BE2C (cell line): Measurements from ENCODE around the gene NUB1.

Experiments
- DNase-seq: peaks from one replicate; pipeline ENCODE4 v3.0.0-alpha.2; 2020
- H3K27me3 ChIP-seq: fragments of 250-450 bp; sonication (Bioruptor Pico); 2 replicates; pipeline ENCODE4 v1.5.1; 2020; ENCODE audit warnings: mild to moderate bottlenecking
- H3K36me3 ChIP-seq: fragments of 250-450 bp; sonication (Bioruptor Pico); 2 replicates; pipeline ENCODE4 v1.5.1; 2020; ENCODE audit warnings: mild to moderate bottlenecking
- H3K4me1 ChIP-seq: fragments of 250-450 bp; sonication (Bioruptor Pico); 2 replicates; pipeline ENCODE4 v1.5.1; 2020
- H3K4me3 ChIP-seq: 2 replicates; pipeline ENCODE4 v1.5.1; 2011; ENCODE audit warnings: low read depth, low read length
- H3K9me3 ChIP-seq: fragments of 250-450 bp; sonication (Bioruptor Pico); 2 replicates; pipeline ENCODE4 v1.5.1; 2020
- CTCF ChIP-seq: IDR thresholded peaks from 2 replicates; pipeline ENCODE4 v1.5.1; 2012; ENCODE audit warnings: mild to moderate bottlenecking, low read depth, low read length

Gene NUB1

GRCh38 chr7:151312356-151312755 lies 29.3 kb upstream of the NUB1 start:
- no peak for DNase-seq
- Histone ChIP-seq H3K36me3 (no peaks in the 10 kb centered on the region), H3K27me3 (no peaks in the 10 kb centered on the region), H3K4me1 (no peaks in the 10 kb centered on the region), H3K4me3 (no peak overlapping the region), H3K9me3 (no peaks in the 10 kb centered on the region)
- TF ChIP-seq CTCF = no peak

DNA sequence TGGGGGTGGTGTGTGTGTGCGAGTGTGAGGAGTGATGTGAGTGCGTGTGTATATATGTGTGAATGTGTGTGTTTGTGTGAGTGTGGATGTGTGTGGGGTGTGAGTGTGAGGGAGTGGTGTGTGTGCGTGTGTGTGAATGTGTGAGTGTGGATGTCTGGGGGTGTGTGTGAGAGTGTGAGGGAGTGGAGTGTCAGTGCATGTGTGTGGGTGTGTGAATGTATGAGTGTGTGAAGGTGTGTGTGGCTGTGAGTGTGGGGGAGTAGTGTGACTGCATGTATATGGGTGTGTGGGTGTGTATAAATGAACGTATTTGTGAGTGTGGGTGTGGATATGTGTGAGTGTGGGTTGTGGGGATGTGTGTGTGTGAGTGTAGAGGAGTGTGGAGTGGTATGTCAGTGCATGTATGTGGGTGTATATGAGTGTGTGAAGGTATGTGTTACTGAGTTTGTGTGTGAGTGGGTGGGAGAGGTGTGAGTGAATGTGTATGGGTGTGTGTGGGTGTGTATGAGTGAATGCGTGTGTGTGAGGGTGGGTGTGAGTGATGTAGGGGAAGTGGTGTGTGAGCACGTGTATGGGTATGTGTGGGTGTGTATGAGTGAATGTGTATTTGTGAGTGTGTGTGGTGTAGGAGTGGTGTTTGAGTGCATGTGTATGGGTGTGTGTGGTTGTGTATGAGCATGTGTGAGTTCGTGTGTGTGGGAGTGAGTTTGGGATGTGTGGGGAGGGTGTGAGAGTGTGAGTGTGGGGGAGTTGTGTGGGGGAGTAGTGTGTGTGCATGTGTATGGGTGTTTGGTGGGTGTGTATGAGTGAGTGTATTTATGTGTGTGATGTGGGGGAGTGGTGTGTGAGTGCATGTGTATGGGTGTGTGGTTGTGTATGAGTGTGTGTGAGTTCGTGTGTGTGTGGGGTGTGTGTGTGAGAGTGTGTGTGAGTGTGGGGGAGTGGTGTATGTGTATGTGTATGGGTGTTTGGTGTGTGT lies 28.5 kb upstream of the NUB1 start:
- no peaks in the 10 kb centered on the region for H3K4me1 ChIP-seq
- no peaks in the 10 kb centered on the region for H3K9me3 ChIP-seq
- no peaks in the 10 kb centered on the region for H3K27me3 ChIP-seq
- H3K4me3 ChIP-seq = no peak overlapping the region
- no peak for DNase-seq
- TF ChIP-seq CTCF = no peak
- no peaks in the 10 kb centered on the region for H3K36me3 ChIP-seq

- no peaks in the 10 kb centered on the region for H3K9me3 ChIP-seq
- no peaks in the 10 kb centered on the region for H3K4me1 ChIP-seq
- no peak overlapping the region for H3K4me3 ChIP-seq
- no peaks in the 10 kb centered on the region for H3K27me3 ChIP-seq
- H3K36me3 ChIP-seq = no peaks in the 10 kb centered on the region
- no peak for TF ChIP-seq CTCF
- no peak for DNase-seq
Observed at GRCh38 chr7:151313857-151314256, 27.8 kb upstream of the NUB1 start.

GRCh38 chr7:151314401-151314800 lies 27.2 kb upstream of the NUB1 start:
- no peaks in the 10 kb centered on the region for H3K4me1 ChIP-seq
- H3K27me3 ChIP-seq = no peaks in the 10 kb centered on the region
- H3K9me3 ChIP-seq = no peaks in the 10 kb centered on the region
- H3K36me3 ChIP-seq = no peaks in the 10 kb centered on the region
- H3K4me3 ChIP-seq = no peak overlapping the region
- DNase-seq = no peak
- TF ChIP-seq CTCF = no peak

DNA sequence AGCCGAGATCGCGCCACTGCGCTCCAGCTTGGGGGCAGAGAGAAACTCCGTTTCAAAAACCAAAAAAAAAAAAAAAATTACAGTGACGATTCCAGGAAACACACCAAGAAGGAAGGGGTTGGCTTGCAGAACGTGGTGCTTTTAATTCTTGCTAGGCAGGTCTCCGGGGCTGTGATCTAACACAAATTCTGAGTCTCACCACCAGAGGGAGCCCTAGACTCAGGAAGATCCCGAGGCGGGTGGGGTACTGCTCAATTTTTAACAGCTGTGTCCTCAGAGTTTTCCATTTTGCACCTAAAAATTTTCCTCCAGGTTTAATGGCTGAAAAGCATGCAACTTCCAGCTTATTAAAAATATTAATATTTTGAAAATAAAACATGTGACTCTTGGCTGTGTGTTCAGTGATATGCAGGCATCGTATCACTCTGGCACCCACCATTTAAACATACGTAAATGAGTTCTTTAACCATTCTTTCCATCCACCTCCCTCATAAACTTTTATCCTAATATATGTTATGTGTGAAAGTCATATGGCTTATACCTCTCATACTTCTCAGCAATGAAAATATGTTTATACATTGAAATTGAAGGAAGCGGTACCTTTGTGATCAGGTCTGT lies 26.5 kb upstream of the NUB1 start:
- H3K27me3 ChIP-seq = no peaks in the 10 kb centered on the region
- H3K9me3 ChIP-seq = no peaks in the 10 kb centered on the region
- no peaks in the 10 kb centered on the region for H3K4me1 ChIP-seq
- peak; percentile 73 for DNase-seq
- H3K4me3 ChIP-seq = no peak overlapping the region
- H3K36me3 ChIP-seq = no peaks in the 10 kb centered on the region
- TF ChIP-seq CTCF = peak; percentile 88

- Histone ChIP-seq H3K4me3 (no peak overlapping the region), H3K4me1 (no peaks in the 10 kb centered on the region), H3K27me3 (no peaks in the 10 kb centered on the region), H3K9me3 (no peaks in the 10 kb centered on the region), H3K36me3 (no peaks in the 10 kb centered on the region)
- no peak for TF ChIP-seq CTCF
- DNase-seq = no peak
Observed at GRCh38 chr7:151316896-151317295, 24.7 kb upstream of the NUB1 start.
